Left ventricle myocardium inferior (tissue), 1 donor: ENCODE results near the gene CYB5R2. TPM values are rescaled to one million over a fixed set of nuclear protein-coding genes. Genes with fewer than 3 reads are reported as not detected.

Experiments
- DNase-seq: peaks from one replicate; pipeline ENCODE4 v3.0.0-alpha.2; 2020
- H3K27ac ChIP-seq: fragments of 200-600 bp; replicated peaks from 2 replicates; pipeline ENCODE4 v1.8.0; 2021
- H3K27me3 ChIP-seq: fragments of 200-600 bp; 2 replicates; pipeline ENCODE4 v1.8.0; 2021; ENCODE audit warnings: low read depth
- H3K36me3 ChIP-seq: fragments of 200-600 bp; 2 replicates; pipeline ENCODE4 v1.8.0; 2021
- H3K4me1 ChIP-seq: fragments of 200-600 bp; 2 replicates; pipeline ENCODE4 v1.8.0; 2021
- H3K4me3 ChIP-seq: fragments of 200-600 bp; 2 replicates; pipeline ENCODE4 v1.8.0; 2021; ENCODE audit warnings: mild to moderate bottlenecking, moderate library complexity
- H3K9me3 ChIP-seq: fragments of 200-600 bp; replicated peaks from 2 replicates; pipeline ENCODE4 v1.8.0; 2021
- intact Hi-C: fragments of 100-400 bp; cut with micrococcal nuclease; formaldehyde crosslinking; loops from one replicate; pipeline ENCODE4 v1.11.0; 2022
- total RNA-seq: library from RNA; stranded (reverse); fragmentation: NEBNext Ultra II Directional; extraction: Animal tissue kit (Norgen Biotek cat#: 25700); gene quantifications from one replicate; pipeline ENCODE4 v1.2.1, GENCODE V29; 2021
- TF ChIP-seq, protein P1 (sequence below): fragments of 200-600 bp; IDR thresholded peaks from 2 replicates; pipeline ENCODE4 v1.8.0; 2021; ENCODE audit warnings: antibody characterized with exemption, mild to moderate bottlenecking, borderline replicate concordance
- donor health status: DM: no; HTN: yes; CAD: no; lungs with severe emphysema.

The CYB5R2 gene
- total RNA-seq, 1 donor from 2014 or later: 1.8 TPM

DNA sequence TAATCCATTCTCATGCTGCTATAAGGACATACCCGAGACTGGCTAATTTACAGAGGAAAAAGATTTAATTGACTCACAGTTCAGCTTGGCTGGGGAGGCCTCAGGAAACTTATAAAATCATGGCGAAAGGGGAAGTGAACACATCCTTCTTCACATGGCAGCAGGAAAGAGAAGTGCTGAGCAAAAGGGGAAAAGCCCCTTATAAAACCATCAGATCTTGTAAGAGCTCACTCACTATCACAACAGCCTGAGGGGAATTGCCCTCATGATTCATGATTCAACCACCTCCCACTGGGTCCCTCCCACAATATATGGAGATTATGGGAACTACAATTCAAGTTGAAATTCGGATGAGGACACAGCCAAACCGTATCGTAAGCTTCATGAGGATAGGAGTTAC, 3.8 kb upstream of the CYB5R2 start:
- Histone ChIP-seq H3K4me3 (no peak overlapping the region), H3K27me3 (peaks cover 40% of the 10 kb centered on the region), H3K36me3 (no peaks in the 10 kb centered on the region), H3K9me3 (no peaks in the 10 kb centered on the region), H3K4me1 (peaks cover 22% of the 10 kb centered on the region), H3K27ac (no peak overlapping the region)
- DNase-seq: no peak
- TF ChIP-seq, protein P1, sequence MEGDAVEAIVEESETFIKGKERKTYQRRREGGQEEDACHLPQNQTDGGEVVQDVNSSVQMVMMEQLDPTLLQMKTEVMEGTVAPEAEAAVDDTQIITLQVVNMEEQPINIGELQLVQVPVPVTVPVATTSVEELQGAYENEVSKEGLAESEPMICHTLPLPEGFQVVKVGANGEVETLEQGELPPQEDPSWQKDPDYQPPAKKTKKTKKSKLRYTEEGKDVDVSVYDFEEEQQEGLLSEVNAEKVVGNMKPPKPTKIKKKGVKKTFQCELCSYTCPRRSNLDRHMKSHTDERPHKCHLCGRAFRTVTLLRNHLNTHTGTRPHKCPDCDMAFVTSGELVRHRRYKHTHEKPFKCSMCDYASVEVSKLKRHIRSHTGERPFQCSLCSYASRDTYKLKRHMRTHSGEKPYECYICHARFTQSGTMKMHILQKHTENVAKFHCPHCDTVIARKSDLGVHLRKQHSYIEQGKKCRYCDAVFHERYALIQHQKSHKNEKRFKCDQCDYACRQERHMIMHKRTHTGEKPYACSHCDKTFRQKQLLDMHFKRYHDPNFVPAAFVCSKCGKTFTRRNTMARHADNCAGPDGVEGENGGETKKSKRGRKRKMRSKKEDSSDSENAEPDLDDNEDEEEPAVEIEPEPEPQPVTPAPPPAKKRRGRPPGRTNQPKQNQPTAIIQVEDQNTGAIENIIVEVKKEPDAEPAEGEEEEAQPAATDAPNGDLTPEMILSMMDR: no peak
- intact Hi-C loops: no loop called here

DNA sequence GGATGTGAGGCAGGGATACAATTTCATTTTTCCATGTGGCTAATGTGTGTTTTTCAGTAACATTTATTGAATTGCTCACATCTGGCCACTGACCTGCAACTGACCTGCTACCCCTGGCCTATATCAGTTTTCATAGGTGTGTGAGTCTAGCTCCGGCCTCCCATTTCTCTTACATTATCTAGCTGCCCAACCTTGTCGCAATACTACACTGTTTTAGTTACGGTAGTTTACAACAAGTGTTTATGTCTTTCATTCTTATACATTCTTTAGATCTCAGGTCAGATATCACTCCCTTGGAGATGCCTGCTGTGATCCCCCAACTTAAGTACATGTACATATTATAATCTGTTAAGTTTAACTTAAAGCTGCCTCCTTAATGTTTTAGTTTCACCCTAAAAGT, 2.3 kb upstream of the CYB5R2 start:
- Histone ChIP-seq H3K27ac (no peak overlapping the region), H3K36me3 (no peaks in the 10 kb centered on the region), H3K9me3 (no peaks in the 10 kb centered on the region), H3K4me3 (no peak overlapping the region), H3K27me3 (peaks cover 45% of the 10 kb centered on the region), H3K4me1 (peaks cover 22% of the 10 kb centered on the region)
- TF ChIP-seq, protein P1: no peak
- no peak for DNase-seq
- intact Hi-C loops: no loop called here

DNA sequence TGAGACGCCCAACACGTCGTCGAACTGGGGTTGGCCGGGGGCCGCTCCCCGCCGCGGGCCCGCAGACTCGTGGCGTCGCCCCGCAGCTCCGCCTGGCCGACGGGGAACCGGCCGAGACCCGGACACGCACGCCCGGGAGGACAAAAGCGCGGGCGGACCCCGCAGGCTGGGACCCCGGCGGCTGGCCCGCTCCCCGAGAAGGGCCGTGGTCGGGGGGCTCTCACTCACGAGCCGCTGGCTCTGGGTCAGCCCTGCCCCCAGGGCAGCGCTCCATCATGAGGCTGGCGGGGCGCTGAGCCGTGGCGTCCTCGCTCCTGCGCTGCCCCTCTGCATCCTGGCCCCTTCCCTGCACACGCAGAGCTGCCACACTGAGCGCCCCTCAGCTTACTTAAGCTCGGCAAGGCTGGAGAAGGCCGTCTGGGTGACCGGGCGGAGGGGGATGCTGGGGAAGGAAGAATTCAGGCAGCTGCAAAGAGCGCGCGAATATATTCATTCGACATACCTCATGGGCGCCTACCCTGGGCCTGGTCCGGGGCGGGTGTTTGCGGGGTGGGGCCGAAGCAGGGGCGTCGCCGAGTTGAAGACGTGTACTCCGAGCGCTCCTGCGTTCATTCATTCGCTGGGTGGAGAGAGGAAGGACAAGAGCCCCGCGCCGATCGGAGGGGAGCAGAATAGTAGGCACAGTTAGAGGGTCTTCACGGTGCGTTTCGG, 579 bp upstream of the CYB5R2 start:
- intact Hi-C loops: no loop called here
- DNase-seq: no peak
- Histone ChIP-seq H3K4me3 (peak overlapping the region; percentile 72), H3K36me3 (no peaks in the 10 kb centered on the region), H3K27ac (peak overlapping the region; percentile 64), H3K9me3 (no peaks in the 10 kb centered on the region), H3K4me1 (peaks cover 22% of the 10 kb centered on the region), H3K27me3 (peaks cover 45% of the 10 kb centered on the region)
- TF ChIP-seq, protein P1: no peak

DNA sequence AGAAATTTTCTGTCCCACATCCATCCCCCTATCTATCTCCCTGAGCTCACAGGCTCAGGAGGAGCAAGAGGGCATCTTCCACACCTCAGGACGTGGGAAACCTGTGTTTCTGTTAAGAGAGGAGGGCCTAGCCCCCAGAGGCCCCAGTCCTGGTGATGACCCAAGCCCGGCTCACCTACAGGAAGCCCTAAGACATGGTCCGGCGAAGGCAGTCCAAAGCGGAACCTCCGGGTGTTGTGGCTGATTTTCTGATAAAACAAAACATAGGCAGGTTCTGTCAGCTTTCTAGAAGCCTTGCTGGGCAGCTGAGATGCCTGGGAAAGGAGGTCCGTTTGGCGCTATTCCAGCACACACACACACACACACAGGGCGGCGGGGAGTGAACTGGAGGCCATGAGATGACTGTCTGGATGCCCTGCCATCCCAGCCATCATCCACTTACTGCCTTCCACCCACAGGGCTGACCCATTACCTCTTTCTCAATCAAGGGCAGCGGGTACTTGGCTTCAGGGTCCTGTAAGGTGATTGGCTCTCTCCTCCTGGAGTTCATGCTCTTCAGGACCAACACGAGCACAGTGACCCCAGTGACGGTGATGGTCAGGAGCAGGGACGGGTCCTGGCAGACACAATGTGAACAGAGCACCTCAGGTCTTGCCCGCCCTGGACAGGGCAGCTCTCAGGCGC, 882 bp downstream of the CYB5R2 start:
- peaks cover 7% of the 10 kb centered on the region for H3K36me3 ChIP-seq
- intact Hi-C loops: no loop called here
- TF ChIP-seq, protein P1: no peak
- peak overlapping the region; percentile 64 for H3K27ac ChIP-seq
- H3K27me3 ChIP-seq: peaks cover 45% of the 10 kb centered on the region
- H3K9me3 ChIP-seq: no peaks in the 10 kb centered on the region
- no peak for DNase-seq
- peaks cover 22% of the 10 kb centered on the region for H3K4me1 ChIP-seq
- H3K4me3 ChIP-seq: peak overlapping the region; percentile 72

DNA sequence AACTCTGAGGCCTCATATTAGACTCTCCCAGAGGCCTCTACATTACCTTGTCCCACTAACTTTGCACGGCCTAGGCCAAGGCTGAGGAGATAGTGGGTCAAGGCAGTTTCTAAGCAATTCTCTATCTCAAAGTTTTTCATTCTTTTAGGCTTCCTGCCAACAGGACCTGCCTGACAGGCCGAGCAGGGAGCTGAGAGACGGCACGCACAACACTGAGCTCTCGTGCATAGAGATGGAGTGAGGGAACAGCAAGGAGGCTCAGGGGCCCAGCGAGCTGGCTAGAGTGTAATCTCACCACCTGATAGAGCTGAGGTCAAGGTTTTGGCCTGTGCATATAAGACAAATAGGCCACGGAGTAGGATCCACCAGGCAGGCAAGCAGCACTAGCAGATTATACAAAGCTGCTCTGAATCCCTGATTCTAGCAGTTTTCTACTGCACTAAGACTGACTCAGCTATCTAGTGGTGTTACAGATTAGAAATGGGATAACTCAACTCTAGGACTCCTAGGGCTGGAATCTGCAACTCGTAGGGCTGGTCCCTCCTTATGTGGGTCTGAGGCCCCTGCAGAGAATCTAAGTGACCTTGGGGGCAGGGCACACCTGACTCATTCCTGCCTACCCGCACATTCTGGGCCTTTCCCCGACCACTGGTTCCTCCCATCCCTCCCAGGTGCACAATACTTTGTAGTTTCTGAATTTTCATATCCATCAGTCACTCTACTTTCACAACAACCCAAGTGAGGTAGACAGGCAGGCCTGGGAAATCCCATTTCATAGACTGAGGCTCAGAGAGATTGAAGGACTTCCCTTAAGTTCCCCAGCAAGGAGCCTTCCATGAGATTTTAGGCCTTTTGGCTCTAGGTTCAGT, 1.7 kb downstream of the CYB5R2 start:
- Histone ChIP-seq H3K4me1 (peaks cover 22% of the 10 kb centered on the region), H3K27ac (no peak overlapping the region), H3K27me3 (peaks cover 45% of the 10 kb centered on the region), H3K9me3 (no peaks in the 10 kb centered on the region), H3K4me3 (no peak overlapping the region), H3K36me3 (peaks cover 12% of the 10 kb centered on the region)
- TF ChIP-seq, protein P1: no peak
- intact Hi-C loops: no loop called here
- DNase-seq: no peak
